ENCODE data around the gene AARS1. TPM values are rescaled to one million over a fixed set of nuclear protein-coding genes. Genes with fewer than 3 reads are reported as not detected.
"Not testable (repeated sequence)": the region's sequence is repeated elsewhere in the genome, so short reads cannot be mapped to it uniquely, and the experiment has no call there.

The AARS1 gene
- total RNA-seq, 4 donors from 2014 or later, result 76.9 to 109 (median 81.6) TPM

- not testable (repeated sequence) for H3K4me3 ChIP-seq, H3K27ac ChIP-seq, ATAC-seq, H3K27me3 ChIP-seq, H3K4me1 ChIP-seq, H3K9me3 ChIP-seq
- peaks cover 0 to 67% of the 10 kb centered on the region in 2 donors for H3K36me3 ChIP-seq
Measured at GRCh38 chr16:70226024-70226423, 63.3 kb downstream of the AARS1 start.

- not testable (repeated sequence) for H3K4me3 ChIP-seq, H3K9me3 ChIP-seq, H3K27me3 ChIP-seq, ATAC-seq, H3K4me1 ChIP-seq, H3K27ac ChIP-seq
- whole genome bisulfite sequencing, 2 donors (ENCODE audit: low coverage in 1 of 2), result 90% methylated on average over 2 of the region's 4 CpGs; no CpG with 5 or more reads in 1 of the 2 donors
- H3K36me3 ChIP-seq, result peaks cover 0 to 68% of the 10 kb centered on the region in 2 donors
Measured at GRCh38 chr16:70225430-70225829, 63.9 kb downstream of the AARS1 start.

DNA sequence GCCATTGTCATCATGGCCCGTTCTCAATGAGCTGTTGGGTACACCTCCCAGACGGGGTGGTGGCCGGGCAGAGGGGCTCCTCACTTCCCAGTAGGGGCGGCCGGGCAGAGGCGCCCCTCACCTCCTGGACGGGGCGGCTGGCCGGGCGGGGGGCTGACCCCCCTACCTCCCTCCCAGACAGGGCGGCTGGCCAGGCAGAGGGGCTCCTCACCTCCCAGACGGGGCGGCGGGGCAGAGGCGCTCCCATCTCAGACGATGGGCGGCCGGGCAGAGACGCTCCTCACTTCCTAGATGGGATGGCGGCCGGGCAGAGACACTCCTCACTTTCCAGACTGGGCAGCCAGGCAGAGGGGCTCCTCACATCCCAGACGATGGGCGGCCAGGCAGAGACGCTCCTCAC lies 64.7 kb downstream of the AARS1 start:
- H3K36me3 ChIP-seq, result peaks cover 0 to 73% of the 10 kb centered on the region in 2 donors
- not testable (repeated sequence) for H3K9me3 ChIP-seq, H3K27ac ChIP-seq, H3K4me1 ChIP-seq, H3K27me3 ChIP-seq, ATAC-seq, H3K4me3 ChIP-seq
- no CpG with 5 or more reads among the region's 24 CpGs for whole genome bisulfite sequencing, 2 donors (ENCODE audit: low coverage in 1 of 2)

DNA sequence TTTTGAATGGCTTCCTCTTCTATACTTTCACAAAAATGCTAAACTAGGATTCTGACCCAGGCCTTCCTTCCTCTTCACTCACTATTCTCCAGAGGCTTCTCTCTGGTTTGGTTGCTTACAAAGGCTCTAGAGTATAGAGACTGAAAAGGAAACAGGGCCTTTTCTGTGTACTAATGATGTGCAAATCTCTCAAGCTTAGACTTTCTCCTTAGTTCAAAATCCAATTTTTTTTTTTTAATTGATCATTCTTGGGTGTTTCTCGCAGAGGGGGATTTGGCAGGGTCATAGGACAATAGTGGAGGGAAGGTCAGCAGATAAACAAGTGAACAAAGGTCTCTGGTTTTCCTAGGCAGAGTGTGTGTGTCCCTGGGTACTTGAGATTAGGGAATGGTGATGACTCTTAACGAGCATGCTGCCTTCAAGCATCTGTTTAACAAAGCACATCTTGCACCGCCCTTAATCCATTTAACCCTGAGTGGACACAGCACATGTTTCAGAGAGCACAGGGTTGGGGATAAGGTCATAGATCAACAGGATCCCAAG lies 65.3 kb downstream of the AARS1 start:
- H3K9me3 ChIP-seq, ATAC-seq, H3K4me1 ChIP-seq, H3K27ac ChIP-seq, H3K27me3 ChIP-seq, H3K4me3 ChIP-seq: not testable (repeated sequence)
- peaks cover 0 to 73% of the 10 kb centered on the region in 2 donors for H3K36me3 ChIP-seq
- WGBS, 2 donors (ENCODE audit: low coverage in 1 of 2), result no CpG with 5 or more reads among the region's 3 CpGs

DNA sequence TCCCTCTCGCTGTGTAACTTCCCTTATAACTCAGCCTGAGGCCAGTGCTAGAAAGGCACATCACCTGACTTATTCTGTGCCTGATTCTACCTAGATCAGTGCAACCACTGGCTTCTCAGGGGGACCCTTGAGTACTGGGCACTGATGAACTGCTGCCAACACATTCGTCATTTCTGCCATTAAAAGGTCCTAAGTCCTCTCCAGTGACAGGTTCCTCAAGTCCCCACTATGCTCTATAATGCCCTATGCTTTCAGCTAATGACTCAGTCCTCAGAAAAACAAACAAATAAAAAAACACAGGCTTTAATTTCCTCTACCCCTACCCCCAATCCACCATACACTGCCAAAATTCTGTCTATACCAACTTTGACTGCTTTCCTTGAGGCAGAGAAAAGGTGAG lies 66.1 kb downstream of the AARS1 start:
- not testable (repeated sequence) for H3K9me3 ChIP-seq, H3K4me3 ChIP-seq, H3K27me3 ChIP-seq, H3K4me1 ChIP-seq, H3K27ac ChIP-seq, ATAC-seq
- peaks cover 0 to 69% of the 10 kb centered on the region in 2 donors for H3K36me3 ChIP-seq
- 100% methylated on average over 1 of the region's 2 CpGs; no CpG with 5 or more reads in 1 of the 2 donors for WGBS, 2 donors (ENCODE audit: low coverage in 1 of 2)

GRCh38 chr16:70222574-70222973 lies 66.7 kb downstream of the AARS1 start:
- H3K4me1 ChIP-seq, ATAC-seq, H3K9me3 ChIP-seq, H3K4me3 ChIP-seq, H3K27me3 ChIP-seq, H3K27ac ChIP-seq: not testable (repeated sequence)
- WGBS, 2 donors (ENCODE audit: low coverage in 1 of 2), result no CpG with 5 or more reads among the region's 2 CpGs
- peaks cover 0 to 67% of the 10 kb centered on the region in 2 donors for H3K36me3 ChIP-seq

- not testable (repeated sequence) for H3K9me3 ChIP-seq, H3K4me1 ChIP-seq, H3K4me3 ChIP-seq, H3K27me3 ChIP-seq, ATAC-seq, H3K27ac ChIP-seq
- 86% methylated on average over 2 of the region's 2 CpGs; no CpG with 5 or more reads in 1 of the 2 donors for WGBS, 2 donors (ENCODE audit: low coverage in 1 of 2)
- H3K36me3 ChIP-seq, result peaks cover 0 to 55% of the 10 kb centered on the region in 2 donors
Measured at GRCh38 chr16:70218586-70218985, 70.7 kb downstream of the AARS1 start.

DNA sequence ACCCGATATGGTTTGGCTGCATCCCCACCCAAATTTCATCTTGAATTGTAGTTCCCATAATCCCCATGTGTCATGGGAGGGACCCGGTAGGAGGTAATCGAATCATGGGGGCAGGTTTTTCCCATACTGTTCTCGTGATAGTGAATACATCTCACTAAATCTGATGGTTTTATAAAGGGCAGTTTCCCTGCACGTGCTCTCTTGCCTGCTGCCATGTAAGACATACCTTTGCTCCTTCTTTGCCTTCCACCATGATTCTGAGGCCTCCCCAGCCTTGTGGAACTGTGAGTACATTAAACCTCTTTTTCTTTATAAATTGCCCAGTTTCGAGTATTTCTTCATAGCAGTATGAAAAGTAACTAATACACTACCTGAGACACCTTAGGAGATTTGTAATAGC lies 82.9 kb downstream of the AARS1 start:
- not testable (repeated sequence) for H3K27me3 ChIP-seq, H3K9me3 ChIP-seq, H3K27ac ChIP-seq, ATAC-seq, H3K4me1 ChIP-seq, H3K36me3 ChIP-seq, H3K4me3 ChIP-seq
- 100% methylated on average over 1 to 2 of the region's 6 CpGs for WGBS, 2 donors (ENCODE audit: low coverage in 1 of 2)

DNA sequence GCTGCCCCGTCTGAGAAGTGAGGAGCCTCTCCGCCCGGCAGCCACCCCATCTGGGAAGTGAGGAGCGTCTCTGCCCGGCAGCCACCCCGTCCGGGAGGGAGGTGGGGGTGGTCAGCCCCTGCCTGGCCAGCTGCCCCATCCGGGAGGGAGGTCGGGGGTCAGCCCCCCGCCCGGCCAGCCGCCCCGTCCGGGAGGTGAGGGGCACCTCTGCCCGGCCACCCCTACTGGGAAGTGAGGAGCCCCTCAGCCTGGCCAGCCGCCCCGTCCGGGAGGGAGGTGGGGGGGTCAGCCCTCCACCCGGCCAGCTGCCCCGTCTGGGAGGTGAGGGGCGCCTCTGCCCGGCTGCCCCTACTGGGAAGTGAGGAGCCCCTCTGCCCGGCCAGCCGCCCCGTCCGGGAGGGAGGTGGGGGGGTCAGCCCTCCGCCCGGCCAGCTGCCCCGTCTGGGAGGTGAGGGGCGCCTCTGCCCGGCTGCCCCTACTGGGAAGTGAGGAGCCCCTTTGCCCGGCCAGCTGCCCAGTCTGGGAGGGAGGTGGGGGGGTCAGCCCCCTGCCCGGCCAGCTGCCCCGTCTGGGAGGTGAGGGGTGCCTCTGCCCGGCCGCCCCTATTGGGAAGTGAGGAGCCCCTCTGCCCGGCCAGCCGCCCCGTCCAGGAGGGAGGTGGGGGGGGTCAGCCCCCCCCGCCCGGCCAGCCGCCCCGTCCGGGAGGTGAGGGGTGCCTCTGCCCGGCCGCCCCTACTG lies 84.5 kb downstream of the AARS1 start:
- no CpG with 5 or more reads among the region's 46 CpGs for WGBS, 2 donors (ENCODE audit: low coverage in 1 of 2)
- ATAC-seq, H3K27ac ChIP-seq, H3K4me1 ChIP-seq, H3K36me3 ChIP-seq, H3K4me3 ChIP-seq, H3K9me3 ChIP-seq, H3K27me3 ChIP-seq: not testable (repeated sequence)

GRCh38 chr16:70204010-70204409 lies 85.3 kb downstream of the AARS1 start:
- H3K36me3 ChIP-seq, H3K27me3 ChIP-seq, H3K4me3 ChIP-seq, ATAC-seq, H3K27ac ChIP-seq, H3K9me3 ChIP-seq, H3K4me1 ChIP-seq: not testable (repeated sequence)
- WGBS, 2 donors (ENCODE audit: low coverage in 1 of 2), result no CpG with 5 or more reads among the region's 29 CpGs

DNA sequence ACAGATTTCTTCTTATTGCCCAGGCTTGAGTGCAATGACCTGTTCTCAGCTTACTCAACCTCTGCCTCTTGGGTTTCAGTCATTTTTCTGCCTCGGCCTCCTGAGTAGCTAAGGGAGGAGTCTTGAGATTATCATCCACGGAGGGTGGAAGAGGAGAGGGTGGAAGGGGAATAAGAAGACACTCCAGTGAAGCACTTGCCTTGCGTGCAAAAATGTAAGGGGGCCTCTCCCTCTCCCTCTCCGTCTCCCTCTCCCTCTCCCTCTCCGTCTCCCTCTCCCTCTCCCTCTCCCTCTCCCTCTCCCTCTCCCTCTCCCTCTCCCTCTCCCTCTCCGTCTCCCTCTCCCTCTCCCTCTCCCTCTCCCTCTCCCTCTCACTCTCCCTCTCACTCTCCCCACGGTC lies 85.8 kb downstream of the AARS1 start:
- not testable (repeated sequence) for ATAC-seq, H3K36me3 ChIP-seq, H3K4me1 ChIP-seq, H3K27ac ChIP-seq, H3K9me3 ChIP-seq, H3K27me3 ChIP-seq, H3K4me3 ChIP-seq
- 32 to 81% methylated on average over 2 of the region's 7 CpGs for WGBS, 2 donors (ENCODE audit: low coverage in 1 of 2)

Measured in gastroesophageal sphincter (tissue), 4 donors.